Stimulated activated naive CD8-positive, alpha-beta T cell treated with anti-CD3 and anti-CD28 coated beads, Interleukin-15, Interleukin-2, amounts not matched to agents 100 U/mL and 50 U/mL, for 24 hours (primary cell): ENCODE measurements around the gene IGSF3.

Experiments
- ATAC-seq: fragments of 150-1000 bp; cut with Tn5 transposase; one replicate; pipeline ENCODE4 v1.10.0; 2021
- DNase-seq: peaks from one replicate; pipeline ENCODE4 v3.0.0; 2021

Gene IGSF3

DNA sequence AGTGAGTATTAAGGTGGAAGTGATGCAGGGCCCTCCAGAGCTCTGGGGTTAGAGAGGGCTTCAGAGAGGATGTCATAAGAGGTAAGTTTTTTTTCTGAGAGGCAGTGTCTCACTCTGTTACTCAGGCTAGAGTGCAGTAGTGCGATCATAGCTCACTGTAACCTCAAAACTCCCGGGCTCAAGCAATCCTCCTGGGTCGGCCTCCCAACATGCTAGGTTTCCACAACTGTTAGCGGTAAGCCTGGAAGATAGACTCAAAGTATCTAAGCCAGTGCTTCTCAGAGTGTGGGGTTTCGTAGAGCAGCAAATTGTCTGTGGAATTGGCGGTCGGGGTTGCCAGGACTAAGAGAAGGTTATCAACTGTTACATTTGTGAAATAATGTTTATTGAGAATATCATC, 18.6 kb upstream of the IGSF3 start:
- DNase-seq: no peak
- ATAC-seq: no peak

DNA sequence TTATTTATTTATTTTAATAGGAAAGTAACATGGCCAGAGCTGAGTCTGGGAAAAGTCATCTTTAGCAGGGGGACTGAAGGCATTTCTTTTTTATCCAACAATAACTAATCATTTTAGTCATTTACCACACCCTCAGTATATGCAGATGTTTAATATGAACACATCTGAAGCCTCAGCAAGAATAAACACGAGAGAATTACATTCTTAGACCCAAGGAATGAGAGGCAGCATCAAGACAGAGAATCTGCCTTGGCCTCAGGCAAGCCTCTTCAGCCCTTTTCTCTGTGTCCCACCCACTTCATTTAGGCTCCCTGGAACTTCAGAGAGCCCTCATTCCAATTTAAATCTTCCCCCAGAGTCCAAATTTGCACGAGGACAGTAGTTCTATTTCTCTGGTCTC, 17.0 kb upstream of the IGSF3 start:
- DNase-seq: no peak
- no peak for ATAC-seq

DNA sequence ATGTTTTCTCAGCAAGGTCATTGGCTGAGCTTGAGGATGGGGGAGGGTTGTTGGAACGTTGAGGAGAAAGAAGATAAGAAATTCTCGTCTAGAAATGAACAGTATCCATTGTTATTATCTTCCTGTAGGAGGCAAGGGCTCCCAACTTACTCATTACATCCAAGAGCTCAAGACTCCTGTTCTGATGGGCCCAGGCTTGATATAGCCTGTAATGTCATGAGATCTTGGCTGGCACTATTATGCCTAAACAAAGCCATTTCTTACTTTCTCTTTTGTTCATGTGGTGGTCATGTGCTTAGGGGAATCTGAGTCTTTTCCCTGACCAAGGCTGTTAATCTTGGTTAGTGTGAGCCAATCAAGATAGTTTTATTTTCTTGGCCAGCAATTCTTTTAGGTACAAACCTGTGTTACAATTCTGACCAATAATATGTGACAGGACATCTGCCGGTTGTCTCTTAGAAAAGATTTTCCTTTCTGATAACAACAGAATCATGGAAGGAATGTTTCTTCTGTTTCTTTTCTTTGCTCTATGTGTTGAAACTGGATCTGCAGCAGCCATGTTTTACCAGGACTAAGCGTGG, 15.2 kb upstream of the IGSF3 start:
- DNase-seq (no peak), ATAC-seq (no peak)

DNA sequence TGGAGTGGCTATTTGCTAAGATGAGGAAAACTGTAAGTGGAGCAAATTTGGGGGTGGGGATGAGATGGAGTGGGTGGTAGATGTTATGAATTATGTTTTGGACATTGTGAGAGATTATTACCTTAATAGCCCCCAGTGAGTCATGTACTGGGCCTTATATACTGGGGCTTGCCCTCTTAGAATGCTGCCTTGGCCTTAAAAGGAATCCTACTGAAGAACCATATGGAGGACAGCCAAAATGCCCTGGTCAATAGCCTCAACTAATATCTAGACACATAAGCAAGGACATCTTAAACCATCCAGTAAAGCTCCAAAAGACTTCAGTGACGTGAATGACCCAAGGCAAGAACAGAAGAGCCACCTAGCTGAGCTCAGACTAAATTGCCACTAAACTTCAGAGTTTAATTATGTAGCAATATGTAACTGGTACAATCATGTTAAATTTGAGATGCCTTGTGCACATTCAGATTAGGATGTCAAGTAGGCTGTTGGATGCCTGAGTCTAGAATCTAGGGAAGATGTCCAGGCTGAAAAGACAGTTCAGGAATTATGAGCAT, 13.9 kb upstream of the IGSF3 start:
- DNase-seq (no peak), ATAC-seq (no peak)

DNA sequence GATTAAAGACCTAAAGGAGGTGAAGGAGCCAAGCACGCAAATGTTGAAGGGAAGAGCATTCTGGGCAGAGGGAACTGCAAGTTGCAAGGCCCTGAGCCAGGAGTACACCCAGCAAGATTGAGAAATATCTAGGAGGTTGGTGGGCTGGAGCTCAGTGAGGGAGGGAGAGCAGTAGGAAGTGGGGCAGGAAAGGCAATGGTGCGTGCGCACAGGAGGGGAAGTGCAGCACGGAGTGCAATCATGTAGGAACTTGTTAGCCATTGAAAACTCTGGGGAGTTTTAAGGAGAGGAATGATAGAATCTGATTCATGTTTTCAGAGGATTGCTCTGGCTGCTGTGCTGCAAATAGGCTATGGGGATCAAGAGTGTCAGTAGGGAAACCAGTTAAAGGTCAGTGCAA, 13.2 kb upstream of the IGSF3 start:
- ATAC-seq: no peak
- no peak for DNase-seq

DNA sequence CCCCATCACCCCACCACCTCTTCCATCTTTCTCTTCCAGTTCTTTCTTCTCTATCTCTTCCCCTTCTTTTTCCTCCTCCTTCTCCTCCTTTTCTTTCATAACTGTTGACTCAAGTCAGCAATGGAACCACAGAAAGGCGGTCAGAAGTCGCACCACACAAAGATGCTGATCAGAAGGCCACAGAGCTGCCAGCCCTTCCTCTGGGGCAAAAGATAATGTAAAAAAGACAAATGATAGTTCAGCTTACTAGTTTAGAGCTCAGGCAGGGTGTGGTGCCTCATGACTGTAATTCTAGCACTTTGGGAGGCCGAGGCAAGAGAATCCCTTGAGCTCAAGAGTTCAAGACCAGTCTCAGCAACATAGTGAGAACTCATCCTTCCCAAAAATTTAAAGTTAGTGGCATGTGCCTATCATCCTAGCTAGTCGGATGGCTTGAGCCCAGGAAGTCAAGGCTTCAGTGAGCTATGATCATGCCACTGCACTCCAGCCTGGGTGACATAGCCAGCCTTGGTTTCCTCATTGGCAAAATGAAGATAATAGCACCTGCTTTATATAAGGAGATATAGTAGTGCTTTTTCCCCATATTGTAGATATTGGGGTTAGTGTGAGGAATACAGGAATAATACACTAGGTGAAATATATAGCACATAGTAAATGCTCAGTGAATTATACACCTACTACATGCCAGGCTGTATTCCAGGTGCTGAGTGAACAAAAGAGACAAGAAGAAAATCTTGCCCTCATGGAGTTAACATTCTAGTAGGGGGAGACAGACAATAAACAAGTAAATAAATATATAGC, 12.5 kb upstream of the IGSF3 start:
- DNase-seq (no peak), ATAC-seq (no peak)

DNA sequence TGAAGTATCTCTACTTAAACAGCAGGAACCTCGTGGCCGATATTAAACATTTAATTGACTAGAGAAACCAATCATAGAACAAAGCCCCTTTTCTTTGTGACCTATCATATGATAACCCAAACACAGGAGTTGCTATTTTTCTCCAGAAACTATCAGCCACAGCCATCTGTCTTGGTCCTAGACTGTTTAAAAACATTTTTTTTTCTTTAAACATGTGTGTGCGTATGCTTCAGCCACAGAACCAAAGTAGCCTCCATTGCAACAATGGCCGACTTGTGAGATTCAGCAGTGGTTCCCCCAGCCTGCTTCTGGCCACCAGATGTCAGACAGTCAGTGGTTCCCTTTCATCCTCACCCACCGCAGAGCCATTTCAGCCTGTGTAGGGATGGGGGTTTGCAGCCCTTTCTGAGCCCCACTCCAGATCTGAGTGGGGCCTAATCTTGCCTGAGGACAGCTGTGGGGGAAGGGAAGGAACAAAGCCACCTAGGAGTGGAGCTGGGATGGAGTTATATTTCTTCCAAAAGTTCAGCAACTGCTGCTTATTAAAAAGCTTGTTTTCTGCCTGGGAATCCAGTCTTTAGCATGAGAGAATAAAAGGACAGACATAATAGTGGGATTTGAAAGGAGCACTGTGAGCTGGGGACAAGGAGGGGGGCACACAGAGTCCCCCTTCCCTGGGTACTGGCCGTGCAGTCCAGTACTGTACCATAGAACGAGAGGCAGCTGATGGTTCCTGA, 11.7 kb upstream of the IGSF3 start:
- ATAC-seq (no peak), DNase-seq (no peak)

DNA sequence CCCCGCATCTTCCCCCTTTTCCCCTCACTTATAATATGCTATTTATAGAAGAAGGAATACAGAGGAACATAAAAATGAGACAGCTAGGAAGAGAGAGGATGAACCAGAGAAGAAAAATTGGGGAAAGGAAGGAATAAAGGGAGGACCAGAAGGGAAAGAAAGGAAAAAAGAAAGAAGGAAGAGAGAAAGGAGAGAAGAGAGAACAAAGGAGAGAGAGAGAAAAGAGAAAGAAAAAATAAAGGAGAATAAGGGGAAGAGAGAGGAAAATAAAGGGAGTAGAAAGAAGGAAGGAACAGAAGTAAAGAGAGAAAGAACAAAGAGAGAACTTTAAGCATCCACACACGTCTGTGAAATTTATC, 11.2 kb upstream of the IGSF3 start:
- no peak for DNase-seq
- no peak for ATAC-seq

DNA sequence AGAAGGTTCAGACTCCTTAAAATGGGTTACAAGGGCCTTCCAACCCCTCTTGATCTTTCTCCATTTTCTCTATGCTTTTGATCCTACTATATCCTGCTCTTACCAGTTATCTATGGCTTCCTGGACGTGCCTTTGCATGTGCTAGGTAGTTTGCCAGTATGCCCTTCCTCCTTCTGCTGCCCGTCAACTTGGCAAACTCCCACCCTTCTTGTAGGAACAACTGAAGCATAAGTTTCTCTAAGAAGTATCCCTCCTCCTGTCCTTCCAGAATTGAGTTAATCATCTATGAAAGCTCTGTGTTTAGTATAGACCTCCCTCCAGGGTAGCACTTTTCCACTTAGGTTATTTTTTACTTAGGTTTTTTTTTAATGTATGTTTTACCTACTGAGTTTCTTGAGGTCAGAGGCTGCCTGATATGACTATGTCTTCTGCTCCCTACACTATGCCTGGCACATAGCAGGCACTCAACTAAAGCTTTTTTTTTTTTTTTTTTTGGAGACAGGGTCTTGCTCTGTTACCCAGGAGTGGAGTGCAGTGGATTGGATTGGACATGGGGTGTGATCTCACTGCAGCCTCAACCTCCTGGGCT, 10.0 kb upstream of the IGSF3 start:
- DNase-seq: no peak
- ATAC-seq: no peak

DNA sequence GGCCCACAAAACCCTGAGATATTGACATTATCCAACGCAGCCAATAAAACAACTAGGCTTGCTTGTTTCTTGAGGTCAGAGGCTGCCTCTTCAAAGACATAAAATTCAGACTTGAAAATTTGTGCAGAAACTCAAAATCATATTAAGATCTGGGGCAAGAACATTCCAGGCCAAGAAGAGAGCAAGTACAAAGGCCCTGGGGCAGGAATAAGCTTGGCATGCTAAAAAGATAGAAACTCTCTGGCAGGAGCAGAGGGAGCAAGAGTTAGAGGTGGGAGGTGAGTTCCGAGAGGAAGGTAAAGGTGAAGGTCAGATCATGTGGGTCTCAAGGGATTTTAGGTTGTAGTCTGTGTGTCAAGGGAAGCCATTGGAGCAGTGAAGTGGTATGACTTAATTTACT, 8.8 kb upstream of the IGSF3 start:
- ATAC-seq: no peak
- DNase-seq: no peak

DNA sequence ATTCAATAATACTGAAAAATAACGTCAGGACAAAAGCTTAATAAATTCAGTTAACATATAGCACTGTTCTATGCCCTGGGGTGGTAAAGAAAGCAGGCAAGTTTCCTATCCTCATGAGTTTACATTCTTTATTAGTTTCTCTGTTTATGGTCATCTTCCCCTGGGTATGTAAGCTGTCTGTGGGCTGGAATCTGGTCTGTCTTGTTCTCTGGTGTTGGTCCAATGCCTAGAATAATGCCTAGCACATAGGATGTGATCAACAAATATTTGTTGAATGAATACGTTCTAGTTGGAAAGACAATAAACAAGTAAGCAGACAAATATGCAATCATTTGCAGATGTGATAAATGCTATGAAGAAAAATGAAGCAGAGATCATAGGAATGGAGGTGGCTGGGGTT, 7.2 kb upstream of the IGSF3 start:
- ATAC-seq: no peak
- no peak for DNase-seq

DNA sequence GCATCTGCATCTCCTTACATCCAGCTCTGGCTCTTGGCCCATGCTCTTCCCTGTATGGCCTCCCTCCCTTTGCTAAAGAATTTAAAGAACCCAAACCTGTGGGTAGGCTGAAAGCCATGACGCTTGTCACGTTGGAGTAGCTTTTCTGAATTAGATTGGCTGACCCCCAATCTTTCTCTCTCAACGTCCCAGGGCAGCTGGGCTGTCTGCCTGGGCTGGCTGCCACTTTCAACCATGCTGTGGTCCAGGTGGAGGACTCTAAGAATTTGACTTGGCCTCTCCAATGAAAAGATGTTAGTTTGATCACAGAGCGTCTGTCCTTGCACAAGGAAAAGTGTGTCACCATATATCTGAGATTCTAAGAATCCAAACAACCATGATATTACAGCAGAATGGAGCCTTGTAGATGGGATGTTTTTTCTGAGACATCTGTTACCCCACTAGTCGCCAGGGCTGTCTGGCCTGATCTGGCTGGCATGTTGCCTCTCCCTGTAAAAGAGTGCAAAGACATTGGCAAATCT, 6.5 kb upstream of the IGSF3 start:
- no peak for DNase-seq

DNA sequence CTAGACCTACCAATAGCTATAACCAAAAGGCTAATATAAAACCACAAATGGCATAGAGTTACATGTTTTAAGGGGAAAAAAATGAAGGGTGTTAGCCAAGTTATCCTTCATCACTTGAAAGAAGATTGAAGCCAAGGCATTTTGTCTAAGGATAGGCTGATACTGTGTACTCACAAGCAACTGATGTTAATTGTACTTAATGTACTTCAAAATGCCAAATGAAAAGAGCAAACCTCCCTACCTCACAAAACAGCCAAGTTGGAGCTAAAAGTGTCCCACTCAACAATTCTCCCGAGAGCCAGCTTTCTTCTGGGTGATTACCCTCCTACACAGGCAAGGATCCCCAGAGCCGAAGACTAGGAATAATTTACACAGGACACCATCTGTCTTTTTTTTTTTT, 4.4 kb upstream of the IGSF3 start:
- DNase-seq: no peak
- no peak for ATAC-seq

More for the DNA sequence above, 6.5 kb upstream of the IGSF3 start:
- ATAC-seq: no peak

DNA sequence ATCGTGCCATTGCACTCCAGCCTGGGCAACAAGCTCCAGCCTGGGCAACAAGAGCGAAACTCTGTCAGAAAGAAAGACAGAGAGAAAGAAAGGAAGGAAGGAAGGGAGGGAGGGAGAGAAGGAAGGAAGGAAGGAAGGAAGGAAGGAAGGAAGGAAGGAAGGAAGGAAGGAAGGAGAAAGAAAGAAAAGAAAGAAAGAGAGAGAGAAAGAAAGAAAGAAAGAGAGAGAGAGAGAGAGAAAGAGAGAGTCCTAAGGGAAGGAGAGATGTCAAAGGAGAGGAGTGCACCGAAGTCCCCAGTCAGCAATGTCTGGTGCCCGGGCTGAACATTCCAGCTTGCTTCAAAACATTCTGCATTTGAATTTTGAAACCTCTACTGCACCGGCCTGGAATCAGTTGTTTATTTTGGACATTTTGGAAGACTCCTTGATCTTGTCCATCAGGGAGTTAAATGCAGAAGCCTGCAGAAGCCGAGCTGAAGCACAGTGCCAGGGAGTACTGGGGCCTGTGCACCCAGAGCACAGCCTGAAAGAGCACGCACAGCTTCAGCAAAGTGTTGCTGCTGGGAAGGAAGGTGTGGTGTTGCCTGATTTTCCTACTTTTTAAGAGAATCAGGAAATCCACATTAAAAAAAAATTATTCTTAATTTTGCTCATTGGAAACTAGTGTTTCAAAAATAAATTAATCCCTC, 3.7 kb upstream of the IGSF3 start:
- DNase-seq: no peak
- no peak for ATAC-seq

DNA sequence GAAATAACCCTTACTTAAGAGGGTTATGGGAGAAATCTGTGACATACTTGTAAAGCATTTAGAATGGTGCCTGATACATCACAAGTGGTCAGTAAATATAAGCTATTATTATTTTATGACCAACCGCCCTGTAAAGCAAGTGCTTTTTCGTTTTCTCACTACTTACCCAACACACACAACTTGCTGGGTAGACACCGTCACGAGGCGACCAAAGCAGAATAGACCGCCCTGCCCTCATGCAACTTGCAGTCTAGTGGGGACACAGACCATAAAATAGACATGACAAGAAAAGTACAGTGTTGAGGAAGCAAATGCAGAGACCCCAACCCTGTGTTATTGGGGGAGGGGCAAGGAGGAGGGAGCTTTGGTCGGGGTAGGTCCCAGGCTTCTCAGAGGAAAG, 744 bp upstream of the IGSF3 start:
- DNase-seq (no peak), ATAC-seq (no peak)

DNA sequence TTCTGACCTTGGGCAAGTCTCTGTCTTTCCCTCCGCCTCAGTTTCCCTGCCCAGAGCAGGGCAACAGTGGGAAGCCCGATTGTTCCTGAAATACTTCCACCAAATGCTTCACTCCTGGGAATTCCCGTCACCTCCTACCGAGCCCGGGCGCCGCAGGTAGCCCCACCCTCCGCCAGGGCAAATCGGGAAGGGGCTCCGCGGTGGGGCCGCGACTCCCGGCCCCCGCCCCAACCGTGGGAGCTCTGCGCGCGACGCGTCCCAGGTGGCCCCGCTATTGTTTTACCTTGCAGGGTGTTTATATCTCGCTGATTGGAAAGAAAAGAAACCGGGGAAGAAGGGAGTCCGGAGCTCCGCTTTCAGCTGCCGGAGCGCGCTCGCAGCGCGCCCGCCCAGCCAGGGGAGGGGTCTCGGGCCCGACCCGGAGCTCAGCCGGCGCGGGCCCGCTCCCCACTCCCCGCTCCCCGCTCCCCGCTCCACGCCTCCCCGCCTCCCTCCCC, 407 bp downstream of the IGSF3 start:
- no peak for DNase-seq
- ATAC-seq: peak; percentile 19

DNA sequence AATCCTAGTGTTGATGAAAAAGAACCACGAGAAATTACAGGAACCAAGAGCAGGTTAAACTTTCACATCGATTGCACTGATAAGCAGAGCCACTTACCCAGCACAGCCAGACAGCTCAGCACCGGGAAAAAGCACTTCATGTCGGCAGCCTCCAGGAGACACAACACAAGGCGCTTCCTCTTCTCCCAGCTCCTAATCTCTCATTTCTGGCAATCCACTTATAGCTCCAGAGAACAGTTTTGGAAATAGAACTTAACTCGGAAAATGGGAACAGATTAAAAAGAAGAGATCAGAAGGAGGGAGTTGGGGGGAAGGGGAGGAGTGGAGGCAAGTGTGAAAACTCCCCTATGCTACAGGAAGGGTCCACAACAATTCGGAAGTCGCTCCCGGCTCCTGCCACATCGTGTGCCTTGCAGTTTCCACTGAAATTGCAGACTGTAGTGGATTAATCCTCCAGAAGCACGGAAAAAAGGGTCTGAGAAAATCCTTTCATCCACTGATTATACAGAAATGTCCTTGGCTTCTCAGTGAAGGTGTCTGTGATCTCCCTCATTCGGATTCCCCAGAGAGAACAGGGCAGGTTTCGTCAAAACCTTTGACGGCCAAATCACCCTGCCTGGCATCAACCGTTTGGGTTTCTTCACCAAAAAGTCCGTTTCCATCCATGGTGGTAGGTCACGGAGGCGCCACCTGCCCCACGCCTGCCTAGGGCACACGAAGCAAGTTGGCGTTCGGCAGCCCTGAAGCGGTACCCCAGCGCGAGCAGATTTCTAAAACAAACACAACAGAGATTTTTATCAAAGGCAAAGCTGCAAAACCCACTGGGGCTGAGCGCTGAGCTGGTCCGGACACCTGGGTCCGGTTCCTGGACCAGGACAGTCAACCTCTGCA, 1.1 kb downstream of the IGSF3 start:
- ATAC-seq (no peak), DNase-seq (no peak)

DNA sequence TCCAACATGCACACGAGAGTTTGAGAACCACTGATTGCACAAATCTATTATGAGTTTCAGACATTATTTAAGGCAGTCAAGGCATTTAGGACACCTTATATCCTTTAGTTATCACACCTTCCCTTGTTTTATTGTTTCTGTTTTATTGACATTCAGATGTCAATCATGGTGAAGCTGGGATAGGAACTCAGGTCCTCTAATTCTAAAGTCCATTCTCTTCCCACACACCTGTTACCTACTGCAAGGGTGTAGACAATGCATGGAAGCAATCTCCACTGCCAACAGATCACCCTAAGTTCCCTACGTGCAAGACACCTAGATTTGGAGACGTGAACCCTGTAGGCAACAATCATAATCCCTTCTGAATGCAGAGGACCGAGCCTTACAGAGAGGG, 2.6 kb downstream of the IGSF3 start:
- DNase-seq: no peak
- no peak for ATAC-seq

DNA sequence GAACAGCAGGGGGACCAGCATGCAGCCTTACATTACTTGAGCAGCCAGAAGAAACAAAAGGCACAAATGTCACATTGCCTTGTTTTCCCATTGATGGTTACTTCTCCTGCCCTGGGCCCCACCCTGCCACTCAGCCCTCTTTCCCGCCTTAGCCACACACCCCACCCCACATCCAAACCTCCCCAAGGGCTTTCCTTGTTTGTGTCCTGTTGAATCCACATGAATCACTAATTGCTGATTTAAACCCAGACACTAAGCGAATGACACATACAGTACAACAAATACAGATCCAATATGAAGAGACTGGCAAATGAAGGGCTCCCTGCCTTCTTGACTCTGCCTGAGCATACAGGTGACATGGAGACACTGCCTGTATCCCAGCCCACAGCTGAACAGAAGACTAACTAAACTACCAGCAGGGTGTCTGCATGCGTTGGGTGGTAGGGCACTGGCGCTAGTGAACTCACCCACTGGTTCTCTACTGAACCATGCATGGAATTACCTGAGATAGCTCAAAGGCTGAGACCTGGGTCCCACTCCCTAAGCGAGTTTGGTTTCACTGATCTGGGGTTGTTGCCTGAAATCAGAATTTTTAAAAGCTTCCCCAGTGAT, 3.1 kb downstream of the IGSF3 start:
- no peak for DNase-seq
- ATAC-seq: no peak

DNA sequence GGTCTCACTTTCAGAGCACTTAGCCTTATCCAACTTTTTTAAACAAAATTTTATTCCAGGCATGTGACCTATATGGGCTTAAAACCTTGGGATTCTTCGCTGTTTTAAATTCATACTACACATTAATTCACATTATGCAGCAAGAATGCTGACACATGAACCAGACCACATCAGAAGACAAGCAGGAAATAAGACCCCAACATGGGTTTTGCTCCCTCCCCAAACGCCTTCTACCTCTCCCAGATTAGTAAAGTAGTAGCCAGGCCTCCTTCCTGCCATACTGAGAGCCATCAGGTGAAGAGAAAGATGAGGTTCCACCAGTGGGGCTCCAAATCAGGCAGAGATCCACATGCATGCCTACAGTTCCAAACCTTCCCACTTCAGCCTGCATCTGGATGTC, 3.7 kb downstream of the IGSF3 start:
- no peak for DNase-seq
- no peak for ATAC-seq
